ENCODE measurements around the gene LPAR5.

The LPAR5 gene

GRCh38 chr12:6635856-6636531, at the start of gene LPAR5:
Gene LPAR5 (minus strand): TSS chr12:6635959. CDS start chr12:6621248, 14,711 bp downstream.
- DNase-seq, result no peak

- no peak for DNase-seq
Observed at GRCh38 chr12:6684609-6685008, 48.9 kb upstream of the LPAR5 start.

GRCh38 chr12:6676962-6677361, 41.2 kb upstream of the LPAR5 start:
- DNase-seq, result no peak

- no peak for DNase-seq
Observed at GRCh38 chr12:6672143-6672542, 36.4 kb upstream of the LPAR5 start.

- no peak for DNase-seq
Observed at GRCh38 chr12:6667559-6668210, 31.9 kb upstream of the LPAR5 start.

GRCh38 chr12:6666211-6666610, 30.5 kb upstream of the LPAR5 start:
- no peak for DNase-seq

- no peak for DNase-seq
Observed at GRCh38 chr12:6664902-6665301, 29.1 kb upstream of the LPAR5 start.

- peak; percentile 99 for DNase-seq
Observed at GRCh38 chr12:6662906-6663742, 27.4 kb upstream of the LPAR5 start, which contains the start of gene ING4. Gene ING4 (minus strand): TSS chr12:6663119. CDS start chr12:6663101, 18 bp downstream.

- DNase-seq, result no peak
Observed at GRCh38 chr12:6662602-6662905, 26.8 kb upstream of the LPAR5 start.

- no peak for DNase-seq
Observed at GRCh38 chr12:6653987-6654386, 18.2 kb upstream of the LPAR5 start.

GRCh38 chr12:6653342-6653741, 17.6 kb upstream of the LPAR5 start:
- DNase-seq, result no peak

- DNase-seq, result no peak
Observed at GRCh38 chr12:6652391-6652790, 16.6 kb upstream of the LPAR5 start.

GRCh38 chr12:6650832-6651231, 15.1 kb upstream of the LPAR5 start:
- DNase-seq, result no peak

GRCh38 chr12:6647083-6647604, 11.4 kb upstream of the LPAR5 start, which contains the start of gene ACRBP:
Gene ACRBP (minus strand): TSS chr12:6647432. CDS start chr12:6647366, 66 bp downstream.
- DNase-seq, result no peak

- DNase-seq, result no peak
Observed at GRCh38 chr12:6646276-6647082, 10.7 kb upstream of the LPAR5 start.

- DNase-seq, result no peak
Observed at GRCh38 chr12:6644903-6645302, 9.1 kb upstream of the LPAR5 start.

GRCh38 chr12:6644257-6644596, 8.5 kb upstream of the LPAR5 start:
- DNase-seq, result no peak

GRCh38 chr12:6643569-6644256, 8.0 kb upstream of the LPAR5 start:
- no peak for DNase-seq

- no peak for DNase-seq
Observed at GRCh38 chr12:6641131-6641530, 5.4 kb upstream of the LPAR5 start.

- no peak for DNase-seq
Observed at GRCh38 chr12:6640497-6640896, 4.7 kb upstream of the LPAR5 start.

- DNase-seq, result no peak
Observed at GRCh38 chr12:6639151-6639801, 3.5 kb upstream of the LPAR5 start.

GRCh38 chr12:6638305-6638704, 2.5 kb upstream of the LPAR5 start:
- no peak for DNase-seq
